Measurements from ENCODE around the gene ERICH6.

DNA sequence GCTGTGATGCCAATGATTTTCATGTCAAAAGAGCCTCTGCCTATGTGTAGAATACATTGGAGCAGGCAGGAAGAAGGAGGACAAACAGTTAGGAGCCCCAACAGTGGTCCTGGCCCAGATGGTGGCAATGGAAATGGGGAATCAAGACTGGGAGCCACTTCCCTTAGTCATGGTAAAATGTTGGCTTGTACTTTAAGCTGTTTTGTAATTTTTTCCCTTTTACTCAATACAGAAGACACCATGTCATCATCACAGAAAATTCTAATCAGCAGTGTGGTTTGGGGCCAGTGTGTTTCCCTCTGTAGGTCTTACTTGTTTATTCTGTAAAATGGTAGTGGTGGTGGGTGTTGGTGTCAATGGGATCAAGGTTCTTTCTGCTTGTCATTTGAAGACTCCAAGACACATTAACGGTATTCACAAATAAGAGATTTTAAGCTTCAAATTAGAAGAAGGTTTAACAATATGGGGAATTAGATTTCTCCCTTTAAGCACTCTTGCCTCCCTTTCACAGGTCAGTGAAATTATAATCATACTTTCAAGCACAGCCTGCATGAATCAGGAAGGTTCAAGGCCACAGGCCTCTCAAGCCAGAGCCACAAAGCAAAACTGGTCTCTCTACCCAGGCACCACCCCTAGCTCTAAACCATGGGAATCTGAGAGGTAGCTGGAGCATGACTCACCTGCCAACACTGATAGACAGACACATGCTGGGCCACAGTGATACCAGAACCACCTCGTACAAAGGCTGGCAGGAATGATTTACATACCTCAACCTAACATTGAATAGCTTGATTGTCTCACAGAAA lies 34.4 kb upstream of the ERICH6 start:
- TF ChIP-seq, protein P1, sequence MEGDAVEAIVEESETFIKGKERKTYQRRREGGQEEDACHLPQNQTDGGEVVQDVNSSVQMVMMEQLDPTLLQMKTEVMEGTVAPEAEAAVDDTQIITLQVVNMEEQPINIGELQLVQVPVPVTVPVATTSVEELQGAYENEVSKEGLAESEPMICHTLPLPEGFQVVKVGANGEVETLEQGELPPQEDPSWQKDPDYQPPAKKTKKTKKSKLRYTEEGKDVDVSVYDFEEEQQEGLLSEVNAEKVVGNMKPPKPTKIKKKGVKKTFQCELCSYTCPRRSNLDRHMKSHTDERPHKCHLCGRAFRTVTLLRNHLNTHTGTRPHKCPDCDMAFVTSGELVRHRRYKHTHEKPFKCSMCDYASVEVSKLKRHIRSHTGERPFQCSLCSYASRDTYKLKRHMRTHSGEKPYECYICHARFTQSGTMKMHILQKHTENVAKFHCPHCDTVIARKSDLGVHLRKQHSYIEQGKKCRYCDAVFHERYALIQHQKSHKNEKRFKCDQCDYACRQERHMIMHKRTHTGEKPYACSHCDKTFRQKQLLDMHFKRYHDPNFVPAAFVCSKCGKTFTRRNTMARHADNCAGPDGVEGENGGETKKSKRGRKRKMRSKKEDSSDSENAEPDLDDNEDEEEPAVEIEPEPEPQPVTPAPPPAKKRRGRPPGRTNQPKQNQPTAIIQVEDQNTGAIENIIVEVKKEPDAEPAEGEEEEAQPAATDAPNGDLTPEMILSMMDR (IDR thresholded peaks at IDR 0.05; ENCODE audit: extremely low read depth in 1 of 2, insufficient read depth in 1 of 2, low read depth in 1 of 2, low read length in 2 of 2) = no peak
- TF ChIP-seq MYC (IDR thresholded peaks at IDR 0.05; ENCODE audit: low read depth, low read length) (no peak), POLR2A (IDR thresholded peaks at IDR 0.05; ENCODE audit: low read depth, low read length) (no peak), FOS (IDR thresholded peaks at IDR 0.05; ENCODE audit: borderline replicate concordance, insufficient read depth, low read length) (no peak), POLR2AphosphoS5 (IDR thresholded peaks at IDR 0.05; ENCODE audit: insufficient read depth, low read depth, low read length) (no peak)
